Lower leg skin (tissue), 3 donors: Measurements from ENCODE around the gene STARD13.

Experiments used
- POLR2A ChIP-seq, 2 donors: fragments of 450-650 bp; IDR thresholded peaks; one replicate each; pipeline ENCODE4 v1.6.1; 2016 to 2017; ENCODE audit warnings: antibody characterized with exemption in 2 of 2, mild to moderate bottlenecking in 1 of 2, moderate library complexity in 1 of 2
- TF ChIP-seq, protein P1 (sequence below), 3 donors: fragments of 450-650 bp; IDR thresholded peaks; one replicate each; pipeline ENCODE4 v1.5.1; 2016; ENCODE audit warnings: antibody characterized with exemption in 3 of 3, mild to moderate bottlenecking in 3 of 3, moderate library complexity in 2 of 3

DNA sequence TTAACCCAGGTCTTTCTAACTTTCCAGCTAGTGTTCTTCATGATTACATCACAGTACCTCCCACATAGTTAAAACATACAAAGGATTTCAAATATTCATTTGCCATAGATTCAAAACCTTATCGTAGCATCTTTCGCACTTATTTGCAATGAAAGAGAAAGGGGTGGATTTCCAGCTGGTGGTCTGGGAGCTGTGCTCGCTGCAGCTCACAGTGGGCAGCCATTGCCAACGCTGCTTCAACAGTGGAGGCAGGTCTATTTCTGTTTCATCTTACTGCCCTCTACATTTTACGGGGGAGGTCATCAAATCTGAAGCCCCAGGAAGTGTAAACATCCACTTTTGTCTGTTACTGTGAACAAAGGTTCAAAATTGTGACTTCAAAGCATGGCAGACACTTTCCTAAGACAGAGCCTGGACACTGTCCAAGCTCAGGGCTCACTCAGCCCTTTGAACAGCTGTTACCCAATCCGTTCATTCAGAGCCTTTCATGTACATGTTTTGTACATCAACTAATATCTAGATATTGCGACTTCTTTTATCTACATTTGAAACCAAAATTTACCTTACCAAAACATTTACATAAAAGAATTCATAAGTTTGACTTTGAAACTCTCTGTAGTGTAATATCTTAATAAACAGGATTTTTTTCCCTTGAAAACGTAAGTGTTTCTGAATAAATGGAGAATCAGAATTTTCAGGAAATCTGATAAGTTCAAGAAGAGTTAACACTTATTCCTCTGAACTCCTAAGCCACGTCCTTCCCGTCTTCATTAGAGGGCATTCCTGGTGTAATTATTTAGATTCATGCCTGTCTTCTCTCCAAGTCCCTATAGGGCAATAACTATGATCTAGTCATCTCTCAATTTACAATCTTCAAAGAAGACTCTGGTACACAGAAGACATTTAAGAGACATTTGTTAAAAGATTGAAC, 25.1 kb downstream of the STARD13 start:
- TF ChIP-seq POLR2A (IDR thresholded peaks at IDR 0.05): no peak
- TF ChIP-seq, protein P1, sequence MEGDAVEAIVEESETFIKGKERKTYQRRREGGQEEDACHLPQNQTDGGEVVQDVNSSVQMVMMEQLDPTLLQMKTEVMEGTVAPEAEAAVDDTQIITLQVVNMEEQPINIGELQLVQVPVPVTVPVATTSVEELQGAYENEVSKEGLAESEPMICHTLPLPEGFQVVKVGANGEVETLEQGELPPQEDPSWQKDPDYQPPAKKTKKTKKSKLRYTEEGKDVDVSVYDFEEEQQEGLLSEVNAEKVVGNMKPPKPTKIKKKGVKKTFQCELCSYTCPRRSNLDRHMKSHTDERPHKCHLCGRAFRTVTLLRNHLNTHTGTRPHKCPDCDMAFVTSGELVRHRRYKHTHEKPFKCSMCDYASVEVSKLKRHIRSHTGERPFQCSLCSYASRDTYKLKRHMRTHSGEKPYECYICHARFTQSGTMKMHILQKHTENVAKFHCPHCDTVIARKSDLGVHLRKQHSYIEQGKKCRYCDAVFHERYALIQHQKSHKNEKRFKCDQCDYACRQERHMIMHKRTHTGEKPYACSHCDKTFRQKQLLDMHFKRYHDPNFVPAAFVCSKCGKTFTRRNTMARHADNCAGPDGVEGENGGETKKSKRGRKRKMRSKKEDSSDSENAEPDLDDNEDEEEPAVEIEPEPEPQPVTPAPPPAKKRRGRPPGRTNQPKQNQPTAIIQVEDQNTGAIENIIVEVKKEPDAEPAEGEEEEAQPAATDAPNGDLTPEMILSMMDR (IDR thresholded peaks at IDR 0.05): no peak
